Measurements from ENCODE around the gene KLF4.
A peak's percentile ranks its signal among the peaks of the same experiment; 100 is the strongest.

KLF4 gene

GRCh38 chr9:107487521-107488374 lies 1.8 kb downstream of the KLF4 start:
- DNase-seq: peak; percentile 37

DNA sequence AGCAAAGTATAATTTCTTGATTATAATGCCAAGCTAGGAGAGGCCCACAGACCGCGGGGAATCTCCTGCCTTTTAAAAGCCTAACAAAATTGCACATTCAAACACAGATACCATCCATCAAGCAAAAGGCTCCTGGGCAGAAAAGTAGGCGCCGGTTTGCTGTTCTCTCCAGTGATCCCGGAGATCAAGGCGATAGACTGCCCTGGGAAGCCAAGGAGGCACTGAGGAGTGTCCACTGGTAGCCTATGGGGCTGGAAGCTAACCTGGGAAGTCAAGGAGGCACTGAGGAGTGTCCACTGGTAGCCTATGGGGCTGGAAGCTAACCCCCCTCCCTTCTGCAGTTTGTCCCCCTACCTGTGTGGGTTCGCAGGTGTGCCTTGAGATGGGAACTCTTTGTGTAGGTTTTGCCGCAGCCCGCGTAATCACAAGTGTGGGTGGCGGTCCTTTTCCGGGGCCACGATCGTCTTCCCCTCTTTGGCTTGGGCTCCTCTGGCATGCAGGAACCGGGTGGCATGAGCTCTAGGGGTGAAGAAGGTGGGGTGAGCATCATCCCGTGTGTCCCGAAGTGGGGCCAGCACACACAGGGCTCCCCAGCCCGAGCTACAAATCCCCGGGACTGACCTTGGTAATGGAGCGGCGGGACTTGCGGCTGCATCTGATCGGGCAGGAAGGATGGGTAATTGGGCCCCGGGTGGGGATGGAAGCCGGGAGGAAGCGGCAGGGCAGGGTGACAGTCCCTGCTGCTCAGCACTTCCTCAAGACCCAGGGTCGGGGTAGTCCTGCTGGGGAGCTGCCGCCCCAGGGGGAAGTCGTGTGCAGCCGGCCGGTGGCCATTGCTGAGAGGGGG lies 2.7 kb downstream of the KLF4 start:
- DNase-seq: no peak

- no peak for DNase-seq
Observed at GRCh38 chr9:107485458-107486043, 4.0 kb downstream of the KLF4 start.

GRCh38 chr9:107484117-107484723 lies 5.3 kb downstream of the KLF4 start:
- DNase-seq: no peak

GRCh38 chr9:107483666-107484065 lies 5.9 kb downstream of the KLF4 start:
- DNase-seq: no peak

DNA sequence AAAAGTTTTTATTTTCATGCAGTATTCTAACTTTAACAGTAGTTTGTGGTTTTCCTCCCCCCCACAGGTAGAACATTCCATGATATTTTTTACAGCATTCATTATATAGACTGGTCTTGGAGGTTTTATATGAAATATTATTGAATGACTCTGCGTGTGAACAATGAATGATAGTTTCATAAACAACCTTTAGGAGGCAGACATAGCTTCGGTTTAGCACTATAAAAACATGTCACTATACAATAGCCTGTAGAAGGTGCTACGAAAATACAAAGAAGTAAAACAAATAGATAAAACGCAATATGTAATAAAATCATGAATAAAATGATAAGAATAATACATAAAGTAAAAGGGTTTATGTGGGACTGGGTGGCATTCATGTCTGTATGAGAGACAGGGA lies 8.5 kb downstream of the KLF4 start:
- DNase-seq: no peak

- DNase-seq: peak; percentile 10
Observed at GRCh38 chr9:107480386-107480789, 9.2 kb downstream of the KLF4 start.

DNA sequence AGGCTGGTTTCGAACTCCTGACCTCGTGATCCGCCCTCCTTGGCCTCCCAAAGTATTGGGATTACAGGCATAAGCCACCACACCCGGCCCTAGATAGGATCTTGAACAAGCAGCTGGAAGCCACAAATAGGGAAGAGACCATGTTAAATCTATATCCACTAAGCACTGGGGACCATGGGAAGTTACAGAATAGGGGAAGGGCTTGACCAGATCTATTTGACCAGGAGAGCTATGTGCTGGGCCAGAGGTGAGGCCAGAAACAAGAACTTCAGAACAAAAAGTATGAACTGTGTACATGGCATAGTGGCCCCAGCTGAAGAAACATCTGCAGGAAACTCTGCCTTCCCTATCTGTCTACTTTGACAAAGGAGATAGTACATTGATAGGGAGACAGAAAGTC lies 10.8 kb downstream of the KLF4 start:
- no peak for DNase-seq

- DNase-seq: no peak
Observed at GRCh38 chr9:107474124-107474523, 15.4 kb downstream of the KLF4 start.

GRCh38 chr9:107472581-107473340 lies 16.8 kb downstream of the KLF4 start:
- no peak for DNase-seq

- DNase-seq: no peak
Observed at GRCh38 chr9:107471552-107471951, 18.0 kb downstream of the KLF4 start.

DNA sequence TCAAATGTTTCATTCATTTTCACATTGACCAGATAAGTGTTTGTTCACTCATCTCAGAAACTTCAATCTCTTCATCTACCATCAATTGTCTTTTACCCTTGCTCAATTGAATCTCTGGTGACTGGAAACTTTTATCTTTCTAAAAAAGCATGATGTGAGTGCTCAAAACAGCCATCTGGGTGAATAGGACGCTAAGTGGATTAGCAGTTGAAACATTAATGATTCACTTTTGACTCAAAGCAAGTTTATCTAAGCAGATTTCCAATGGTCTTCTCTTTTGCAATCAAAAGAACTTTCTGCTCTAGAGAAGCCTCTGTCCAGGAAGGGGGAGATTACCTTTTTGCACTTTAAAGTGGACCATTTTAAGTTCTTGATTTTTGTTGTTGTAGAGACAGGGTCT lies 22.2 kb downstream of the KLF4 start:
- DNase-seq: no peak

DNA sequence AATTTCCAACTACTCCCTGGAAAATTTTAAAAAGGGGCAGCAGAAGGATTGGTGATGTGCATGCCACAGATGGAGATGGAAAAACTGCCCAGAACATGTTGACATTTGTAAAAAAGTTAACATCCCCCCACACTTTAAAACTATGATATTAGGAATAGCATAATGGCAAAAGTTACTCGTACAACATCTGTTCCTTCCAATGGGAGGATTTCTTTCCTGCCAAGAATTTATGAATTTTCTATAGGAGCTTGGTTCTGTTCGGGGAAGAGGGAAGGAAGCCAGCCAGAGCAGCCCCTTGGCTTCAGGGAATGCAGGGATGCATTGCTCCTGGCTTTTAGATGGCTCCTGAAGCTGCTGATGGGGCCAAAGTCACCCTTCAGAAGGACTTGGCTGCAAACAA lies 22.7 kb downstream of the KLF4 start:
- no peak for DNase-seq

- no peak for DNase-seq
Observed at GRCh38 chr9:107465467-107466451, 23.8 kb downstream of the KLF4 start.

DNA sequence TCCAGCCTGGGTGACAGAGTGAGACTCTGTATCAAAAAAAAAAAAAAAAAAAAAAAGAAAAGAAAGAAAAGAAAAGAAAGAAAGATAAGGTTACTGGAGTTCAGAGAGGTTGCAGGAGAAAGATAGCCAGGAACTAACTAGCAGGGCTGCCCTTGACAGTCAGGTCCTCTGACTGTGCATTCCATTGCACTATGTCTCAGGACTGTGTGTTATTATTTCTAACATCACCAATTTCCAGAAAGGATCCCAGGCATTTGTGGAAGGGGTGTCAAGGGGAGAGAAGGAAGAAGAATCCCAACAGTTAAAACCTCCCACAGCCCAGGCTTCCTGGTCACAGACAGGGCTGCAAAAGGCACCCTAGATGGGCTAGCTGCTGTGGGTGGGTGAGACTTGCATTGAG lies 25.1 kb downstream of the KLF4 start:
- no peak for DNase-seq

DNA sequence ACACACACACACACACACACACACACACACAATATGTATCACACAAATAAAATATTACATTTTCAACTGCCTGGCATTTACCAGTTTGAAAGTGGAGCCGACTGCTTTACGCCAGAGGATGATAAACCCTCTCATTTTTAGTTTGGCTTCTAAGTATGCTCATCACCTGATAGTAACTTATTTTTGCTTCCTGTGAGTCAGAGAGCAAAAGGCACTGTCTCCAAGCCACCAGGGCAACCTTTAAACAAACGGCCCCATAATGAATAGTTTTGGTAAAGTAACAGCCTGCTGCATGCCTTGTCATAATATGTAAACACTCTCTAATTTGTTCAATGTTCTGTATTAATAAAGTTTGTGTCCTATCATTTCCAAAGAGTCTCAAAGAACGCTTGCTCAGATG lies 26.9 kb downstream of the KLF4 start:
- DNase-seq: no peak

- no peak for DNase-seq
Observed at GRCh38 chr9:107460153-107461023, 29.2 kb downstream of the KLF4 start.

GRCh38 chr9:107455425-107456135 lies 34.0 kb downstream of the KLF4 start:
- DNase-seq: no peak

- no peak for DNase-seq
Observed at GRCh38 chr9:107453479-107453878, 36.1 kb downstream of the KLF4 start.

Measured in T1000 (cell line).